Measurements from ENCODE around the gene MTCP1.

The MTCP1 gene

DNA sequence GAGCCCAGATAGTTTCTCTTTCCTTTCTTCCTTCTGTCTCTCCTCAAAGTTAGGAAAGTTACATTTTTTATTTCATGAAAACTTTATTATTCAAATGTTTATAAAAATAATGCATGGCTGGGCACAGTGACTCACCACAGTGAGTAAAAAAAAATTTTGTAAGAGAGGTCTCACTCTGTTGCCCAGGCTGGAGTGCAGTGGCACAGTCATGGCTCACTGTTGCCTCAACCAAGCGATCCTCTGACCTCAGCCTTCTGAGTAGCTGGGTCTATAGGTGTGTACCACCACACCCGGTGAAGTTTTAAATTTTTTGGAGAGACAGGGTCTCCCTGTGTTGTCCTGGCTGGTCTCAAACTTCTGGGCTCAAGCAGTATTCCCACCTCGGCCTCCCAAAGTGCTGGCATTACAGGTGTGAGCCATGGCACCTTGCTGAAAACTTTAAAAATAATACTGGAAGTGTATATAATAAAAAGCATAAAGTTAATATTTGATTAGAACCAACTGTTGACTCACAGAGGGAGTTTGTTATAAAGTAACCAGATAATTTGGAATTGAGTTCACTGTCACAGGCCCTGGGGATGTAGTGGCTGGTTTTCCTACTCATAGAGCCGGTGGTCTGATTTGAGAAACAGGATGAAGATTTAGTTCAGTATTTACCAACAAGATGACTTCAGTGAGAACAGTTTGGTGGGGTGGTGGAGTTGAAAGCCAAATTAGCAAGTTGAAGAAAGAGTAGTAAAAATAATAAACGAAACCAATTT is 18.0 kb downstream of the MTCP1 start:
- no peak for DNase-seq

DNA sequence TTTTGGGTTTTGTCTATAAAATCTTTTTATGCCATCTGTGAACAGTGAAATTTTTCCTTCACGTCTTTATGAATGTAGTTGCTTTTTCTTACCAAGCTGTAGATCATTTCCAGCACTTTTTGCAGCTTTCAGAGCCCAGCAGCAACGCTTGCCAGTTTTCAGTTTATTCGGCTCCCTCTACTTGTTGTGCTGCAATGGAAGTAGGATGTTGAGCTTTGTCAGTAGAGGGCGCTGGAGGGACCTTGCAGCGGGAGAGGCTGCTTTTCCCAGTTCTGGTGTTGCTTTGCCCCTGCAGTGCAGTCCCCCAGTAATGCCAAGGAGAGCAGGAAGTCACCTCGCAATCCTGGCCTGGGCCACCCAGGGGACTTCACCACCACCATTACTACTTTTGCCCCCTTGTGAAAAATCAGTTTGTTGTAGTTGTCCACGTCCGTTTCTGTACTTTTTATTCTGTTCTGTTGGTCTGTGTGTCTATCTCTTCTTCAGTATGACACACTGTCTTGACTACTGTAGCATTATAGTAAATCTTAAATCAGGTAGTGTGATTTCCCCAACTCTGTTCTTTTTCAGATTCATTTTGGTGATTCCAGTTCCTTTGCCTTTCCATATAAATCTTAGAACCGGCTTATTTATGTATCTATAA is 21.8 kb downstream of the MTCP1 start:
- DNase-seq, result peak; percentile 42 to 46

DNA sequence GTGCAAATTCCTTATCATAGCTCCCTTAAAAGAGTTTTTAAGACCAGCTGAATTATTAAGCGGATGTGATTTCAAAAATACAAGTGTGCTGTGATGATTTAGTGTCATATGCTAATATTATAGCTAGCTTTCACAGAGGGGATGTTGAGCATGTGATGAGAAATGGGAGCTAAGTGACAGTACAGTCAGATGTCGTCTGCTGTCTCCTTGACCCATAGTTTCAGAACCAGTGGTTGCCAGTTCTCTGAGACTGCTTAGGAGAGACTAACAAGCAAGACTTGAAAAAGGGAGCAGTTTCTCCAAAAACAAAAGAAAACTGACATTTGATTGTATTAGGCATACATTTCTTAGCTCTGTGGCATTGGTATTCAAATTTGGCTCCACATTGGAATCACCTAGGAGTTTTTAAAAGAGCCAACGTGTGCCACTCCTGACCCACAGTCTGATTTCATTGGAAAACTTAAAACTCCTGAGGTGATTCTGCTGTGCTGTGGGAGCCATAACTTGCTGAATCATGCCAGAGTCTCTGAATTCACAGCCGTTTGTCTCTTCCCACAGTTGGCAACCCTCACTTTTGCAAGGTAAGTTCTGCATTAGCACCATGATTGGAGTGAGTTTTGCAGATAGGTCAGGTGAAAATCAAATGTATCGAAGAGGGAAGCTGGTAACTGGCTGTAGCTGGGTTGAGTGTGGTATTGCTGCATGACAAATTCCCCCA is 24.0 kb downstream of the MTCP1 start:
- DNase-seq, result no peak

DNA sequence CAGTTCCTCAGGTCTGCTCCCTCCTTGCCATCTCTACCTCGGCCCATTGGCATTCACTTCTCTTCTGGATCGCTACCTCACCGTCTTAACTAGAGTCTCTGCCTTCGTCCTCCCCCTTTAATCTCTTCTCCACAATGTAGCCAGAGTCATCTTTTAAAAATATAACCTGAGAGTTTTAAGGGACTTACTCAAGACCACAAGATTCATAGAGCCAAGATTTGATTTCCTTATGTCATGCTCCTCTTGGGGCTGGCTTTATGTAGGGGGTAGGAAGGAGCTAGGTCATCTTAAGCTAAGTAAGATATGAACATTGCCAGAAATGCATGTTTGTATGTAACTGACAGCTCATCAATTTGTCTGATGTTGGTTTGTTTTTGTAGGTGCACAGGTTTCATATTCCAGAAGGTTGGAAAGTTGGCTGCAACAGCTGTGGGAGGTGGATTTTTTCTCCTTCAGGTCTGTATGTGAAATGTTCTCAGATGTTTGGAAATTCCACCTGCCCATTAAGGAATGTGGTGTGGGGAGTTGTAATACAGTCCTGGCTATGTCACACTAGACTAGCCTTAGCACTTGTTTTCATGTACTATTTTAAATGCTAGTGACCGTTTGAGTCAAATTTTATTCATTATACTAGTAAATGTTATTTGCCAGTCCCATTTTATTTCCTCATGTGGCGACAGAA is 24.7 kb downstream of the MTCP1 start:
- no peak for DNase-seq

DNA sequence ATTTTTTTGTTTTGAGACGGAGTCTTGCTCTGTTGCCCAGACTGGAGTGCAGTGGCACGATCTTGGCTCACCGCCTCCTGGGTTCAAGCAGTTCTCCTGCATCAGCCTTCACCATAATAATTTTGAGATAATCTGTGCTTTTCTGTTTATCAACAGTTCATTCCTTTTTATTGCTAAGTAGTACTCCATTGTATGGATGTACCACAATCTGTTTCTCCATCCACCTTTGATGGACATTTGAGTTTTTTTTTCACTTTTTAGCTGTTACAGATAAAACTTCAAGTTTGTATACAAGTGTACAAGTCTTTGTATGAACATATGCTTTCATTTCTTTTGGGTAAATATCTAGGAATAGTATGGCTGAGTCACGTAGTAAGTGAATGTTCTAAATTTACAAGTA is 35.2 kb downstream of the MTCP1 start:
- no peak for DNase-seq

DNA sequence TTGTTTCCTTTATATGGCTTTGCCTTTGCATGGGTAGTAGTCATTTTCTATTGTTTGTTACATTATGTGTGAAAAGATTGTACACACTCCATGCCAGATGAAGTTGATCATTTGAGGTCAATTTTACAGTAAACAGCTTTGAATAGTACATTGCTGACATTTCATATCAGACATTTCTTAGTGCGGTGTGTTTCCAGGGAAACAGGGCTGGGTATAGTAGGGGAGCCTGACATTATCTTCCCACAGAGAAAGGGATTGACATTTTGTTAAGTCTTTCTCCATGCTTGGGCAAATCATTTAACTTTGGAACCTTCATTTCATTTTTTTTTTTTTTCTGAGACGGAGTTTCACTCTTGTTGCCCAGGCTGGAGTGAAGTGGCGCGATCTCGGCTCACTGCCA is 39.3 kb downstream of the MTCP1 start:
- DNase-seq, result no peak

DNA sequence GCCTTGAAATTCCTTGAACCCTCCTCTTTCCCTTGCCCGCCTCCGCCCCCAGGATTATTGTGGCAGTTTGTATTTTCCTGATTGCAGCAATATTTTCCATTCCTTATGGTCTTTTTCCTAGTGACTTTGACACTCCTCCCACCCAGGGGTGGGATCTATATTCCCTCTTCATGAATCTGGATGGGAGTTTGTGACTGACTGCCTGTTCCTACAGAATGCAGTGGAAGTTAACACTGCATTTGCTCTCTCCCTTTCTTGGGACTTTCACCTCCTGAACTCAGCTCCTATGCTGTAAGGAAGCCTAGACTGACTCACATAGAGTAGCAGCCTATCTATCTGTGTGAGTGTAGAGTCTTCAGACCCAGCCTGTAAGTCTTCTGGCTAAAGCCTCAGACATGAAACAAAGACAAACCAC is 42.1 kb downstream of the MTCP1 start:
- no peak for DNase-seq

DNA sequence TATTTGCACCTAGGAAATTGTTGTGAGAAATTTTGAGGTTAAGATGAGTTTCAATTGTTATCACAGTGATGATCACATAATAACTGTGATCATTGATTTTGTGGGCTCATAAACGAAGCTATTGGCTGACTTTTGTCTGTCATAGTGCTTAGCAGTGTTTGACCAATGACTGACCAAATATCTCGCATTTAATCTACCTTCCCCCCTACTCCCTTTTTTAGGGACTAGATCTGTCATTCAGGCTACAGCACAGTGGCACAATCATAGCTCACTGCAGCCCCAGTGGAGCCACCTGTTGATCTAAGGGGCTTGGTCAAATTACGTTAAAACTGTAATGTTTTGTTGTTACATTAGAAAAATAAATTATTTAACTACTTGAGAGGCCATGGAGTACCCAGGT is 42.8 kb downstream of the MTCP1 start:
- no peak for DNase-seq

DNA sequence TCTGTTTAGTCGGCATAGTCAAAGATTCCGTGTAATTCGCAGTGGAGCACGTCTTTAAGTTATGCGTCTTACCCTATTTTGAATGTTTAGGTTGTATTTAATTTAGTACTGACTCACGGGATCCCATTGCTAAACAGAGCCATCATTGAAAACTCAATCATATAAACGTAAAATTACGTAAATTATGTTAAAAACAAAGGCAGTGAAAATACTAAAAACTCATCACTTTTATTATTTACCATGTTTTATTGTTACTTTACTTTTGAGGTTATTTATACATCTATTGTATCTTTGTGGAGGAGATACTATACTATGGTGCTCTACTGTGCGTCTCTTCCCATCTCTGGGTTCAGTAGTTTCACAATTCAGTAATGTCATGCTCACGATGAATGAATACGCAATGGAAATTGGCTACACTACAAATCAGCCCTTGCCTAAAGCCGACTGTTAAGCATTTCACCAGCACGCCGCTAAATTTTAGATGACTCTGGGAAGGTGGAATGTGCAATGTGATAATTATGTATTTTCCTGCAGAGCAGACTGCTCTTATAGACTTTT is 43.3 kb downstream of the MTCP1 start:
- peak in 1 of 2 donors; percentile 35 for DNase-seq

DNA sequence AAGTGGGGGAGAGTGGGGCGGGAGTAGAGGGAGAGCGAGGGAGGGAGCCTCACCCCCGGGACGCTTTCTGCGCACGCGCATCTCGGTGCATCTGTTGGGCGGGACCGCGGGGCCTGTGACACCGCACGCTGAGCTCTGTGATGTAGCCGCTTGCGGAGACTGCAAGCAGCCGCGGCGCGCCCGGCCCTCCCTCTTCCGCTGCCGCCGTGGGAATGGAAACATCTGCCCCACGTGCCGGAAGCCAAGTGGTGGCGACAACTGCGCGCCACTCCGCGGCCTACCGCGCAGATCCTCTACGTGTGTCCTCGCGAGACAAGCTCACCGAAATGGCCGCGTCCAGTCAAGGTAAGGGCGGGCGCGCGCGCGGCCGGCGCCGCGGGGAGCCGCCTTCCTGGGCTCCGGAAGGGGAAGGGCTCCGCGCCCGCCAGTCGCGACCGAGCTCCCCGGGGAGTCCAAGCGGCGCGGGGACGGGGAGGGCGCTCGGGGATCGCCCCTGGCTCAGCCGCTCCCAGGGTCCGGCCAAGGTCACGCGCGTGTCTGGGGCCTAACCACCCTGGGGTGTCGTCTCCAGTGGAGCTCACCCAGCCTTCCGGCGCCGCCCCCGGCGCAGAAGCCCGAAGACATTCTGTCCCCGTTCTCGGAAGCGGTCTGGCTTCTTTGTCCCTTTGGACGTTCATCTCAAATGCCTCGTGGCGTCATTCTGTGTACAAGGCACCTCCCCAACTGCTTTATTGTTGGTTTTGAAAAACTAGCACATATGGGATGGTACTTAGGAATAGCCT is 44.0 kb downstream of the MTCP1 start, which contains the start of gene FUNDC2:
TSS of gene FUNDC2 (plus strand) at position 118 of the 782 bp plus-strand sequence. CDS start at position 213, 95 bp downstream.
- DNase-seq, result peak; percentile 96 to 98

DNA sequence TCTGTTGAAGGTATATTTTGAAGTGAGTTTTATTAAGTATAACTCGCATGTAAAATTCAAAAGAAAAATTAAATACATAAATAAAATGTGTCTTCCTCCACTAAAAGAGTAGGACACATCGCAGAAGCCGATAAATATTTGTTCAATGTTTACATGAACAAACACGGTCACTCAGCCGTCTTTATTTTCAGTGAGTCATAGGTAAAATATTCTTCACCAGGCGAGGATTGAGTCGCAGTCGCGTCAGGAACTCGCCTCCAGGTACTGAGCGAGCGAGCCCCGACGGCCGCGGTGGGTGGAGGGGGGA is 44.6 kb downstream of the MTCP1 start:
- DNase-seq, result no peak

DNA sequence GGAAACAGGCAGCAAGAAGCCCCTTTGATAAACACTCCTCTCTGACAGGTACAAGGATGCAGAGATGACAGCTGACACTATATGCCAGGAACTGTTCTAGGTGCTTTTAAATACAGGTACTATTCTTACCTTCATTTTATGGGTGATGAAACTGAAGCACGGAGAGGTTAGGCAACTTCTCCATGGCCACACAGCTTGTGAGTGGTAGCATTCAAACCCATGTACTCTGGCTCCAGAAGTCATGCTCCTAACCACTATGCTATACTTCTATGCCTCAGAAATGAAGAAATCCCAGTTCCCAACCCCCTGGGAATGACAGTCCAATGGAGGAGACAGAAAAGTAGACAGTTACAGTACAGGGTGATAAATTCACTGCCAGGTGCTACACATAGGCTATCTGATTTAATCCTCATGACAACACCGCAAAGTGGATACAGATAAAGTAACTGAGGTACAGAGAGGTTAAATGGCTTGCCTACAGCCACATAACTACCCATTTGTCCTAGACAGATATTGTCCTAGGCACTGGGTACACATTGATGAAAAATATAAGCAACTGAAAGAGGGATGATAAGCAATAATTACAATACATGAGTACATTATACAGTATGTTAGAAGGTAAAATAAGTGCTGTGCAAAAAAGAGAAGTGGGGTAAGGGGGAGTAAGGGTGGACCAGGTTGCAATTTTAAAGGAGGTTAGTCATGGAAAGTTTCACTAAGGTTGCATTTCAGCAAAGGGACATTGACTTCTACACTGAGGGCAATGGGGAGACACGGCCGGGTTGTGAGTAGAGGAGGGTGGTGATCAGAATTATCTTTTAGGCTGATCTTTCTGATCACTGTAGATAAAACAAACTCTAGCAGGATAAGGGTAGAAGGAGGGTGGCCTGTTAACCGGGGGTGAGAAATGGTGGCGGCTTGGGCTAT is 46.8 kb downstream of the MTCP1 start:
- no peak for DNase-seq

DNA sequence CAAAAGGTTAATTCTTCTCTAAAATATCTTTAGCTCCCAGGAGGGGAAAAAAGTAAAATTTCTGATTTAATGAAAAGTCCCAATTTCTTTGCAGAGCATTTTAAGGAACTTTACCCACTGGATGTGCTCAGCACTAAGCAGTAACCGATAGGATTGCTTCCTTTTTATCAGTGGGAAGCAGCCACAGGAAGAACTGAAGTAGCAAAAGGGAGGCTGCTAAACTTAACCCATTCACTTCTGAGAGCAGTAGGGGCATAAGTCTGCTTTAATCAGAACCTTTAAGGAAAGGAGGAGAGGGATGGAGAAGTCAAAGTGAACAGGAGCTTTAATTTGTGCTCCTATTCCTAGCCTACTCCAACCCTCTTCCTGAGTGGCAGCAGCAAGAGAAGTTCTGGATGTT is 48.4 kb downstream of the MTCP1 start, which contains the start of gene F8:
TSS of gene F8 (minus strand) at position 139 of the 400 bp plus-strand sequence. CDS start 171 bp downstream, outside the sequence.
- DNase-seq, result no peak

DNA sequence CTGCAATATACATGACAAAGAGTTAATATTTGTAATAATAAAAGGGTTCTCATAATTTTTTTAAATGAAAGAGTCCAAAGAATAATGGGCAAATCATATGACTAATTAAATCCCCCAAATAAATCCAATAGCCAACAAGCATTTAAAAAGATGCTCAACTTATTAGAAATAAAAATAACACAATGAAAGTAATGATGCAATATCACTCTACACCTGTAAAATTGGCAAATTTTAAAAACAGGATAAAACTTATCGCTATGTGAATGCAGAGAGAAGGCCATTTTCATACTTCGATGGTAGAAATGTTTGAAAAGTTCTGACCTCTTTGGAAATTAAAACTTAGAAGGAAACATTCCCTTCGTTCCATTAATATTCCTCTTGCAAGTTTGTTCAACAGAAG is 50.3 kb downstream of the MTCP1 start:
- DNase-seq, result no peak

Data from CD4-positive, alpha-beta T cell treated with Interleukin-4 for 1 hour (primary cell).